HepG2 (cell line): ENCODE data around the gene PPP1R8. TPM values are rescaled to one million over a fixed set of nuclear protein-coding genes. Genes with fewer than 3 reads are reported as not detected.

Source experiments
- AKAP8 ChIP-seq: sonication (generic); formaldehyde crosslinking; IDR thresholded peaks from 2 replicates; pipeline ENCODE4 v1.5.1; 2020; ENCODE audit warnings: mild to moderate bottlenecking, missing genetic modification reagents
- ATAD3A ChIP-seq: sonication (generic); formaldehyde crosslinking; IDR thresholded peaks from 2 replicates; pipeline ENCODE4 v1.4.0; 2020; ENCODE audit warnings: missing genetic modification reagents
- FOXK2 ChIP-seq: fragments of 450-650 bp; IDR thresholded peaks from 2 replicates; pipeline ENCODE4 v1.6.1; 2016
- KDM5A ChIP-seq: fragments of 200-600 bp; sonication (generic); IDR thresholded peaks from 2 replicates; pipeline ENCODE4 v1.7.0; 2018; ENCODE audit warnings: antibody characterized with exemption, mild to moderate bottlenecking, low read length, borderline replicate concordance
- REXO4 ChIP-seq: sonication (generic); formaldehyde crosslinking; IDR thresholded peaks from 2 replicates; pipeline ENCODE4 v1.8.0; 2022; ENCODE audit warnings: missing genetic modification reagents, mild to moderate bottlenecking, borderline replicate concordance
- SIX4 ChIP-seq: sonication (generic); formaldehyde crosslinking; IDR thresholded peaks from 2 replicates; pipeline ENCODE4 v1.4.0; 2020; ENCODE audit warnings: missing genetic modification reagents
- TEAD2 ChIP-seq: sonication (generic); formaldehyde crosslinking; IDR thresholded peaks from 2 replicates; pipeline ENCODE4 v1.9.0; 2021; ENCODE audit warnings: missing genetic modification reagents
- XRCC5 ChIP-seq: fragments of 200-400 bp; formaldehyde crosslinking; optimal IDR thresholded peaks from 2 replicates; pipeline ENCODE3; 2017; ENCODE audit warnings: mild to moderate bottlenecking, low read length
- YY1 ChIP-seq: IDR thresholded peaks from 2 replicates; pipeline ENCODE4 v1.6.1; 2011; ENCODE audit warnings: low read length, low read depth, moderate library complexity, mild to moderate bottlenecking; ENCODE audit not compliant: insufficient read depth, insufficient replicate concordance
- ZBTB3 ChIP-seq: sonication (generic); formaldehyde crosslinking; IDR thresholded peaks from 2 replicates; pipeline ENCODE4 v1.4.0; 2020; ENCODE audit warnings: low read depth, mild to moderate bottlenecking, moderate library complexity, missing genetic modification reagents, borderline replicate concordance
- ZC3H13 ChIP-seq: sonication (generic); formaldehyde crosslinking; IDR thresholded peaks from 2 replicates; pipeline ENCODE4 v1.8.1; 2023; ENCODE audit warnings: mild to moderate bottlenecking, missing genetic modification reagents, moderate library complexity
- ZNF234 ChIP-seq: sonication (generic); formaldehyde crosslinking; conservative IDR thresholded peaks from 2 replicates; pipeline ENCODE4 v1.5.1; 2020; ENCODE audit warnings: mild to moderate bottlenecking, missing genetic modification reagents
- ZNF24 ChIP-seq: fragments of 450-650 bp; IDR thresholded peaks from 2 replicates; pipeline ENCODE4 v1.6.1; 2017; ENCODE audit warnings: antibody characterized with exemption, mild to moderate bottlenecking
- ZNF496 ChIP-seq: sonication (generic); formaldehyde crosslinking; IDR thresholded peaks from 2 replicates; pipeline ENCODE4 v1.8.1; 2023; ENCODE audit warnings: mild to moderate bottlenecking, moderate library complexity, missing genetic modification reagents; ENCODE audit not compliant: insufficient replicate concordance
- ZNF7 ChIP-seq: IDR thresholded peaks from 2 replicates; pipeline ENCODE4 v1.6.1; 2016; ENCODE audit warnings: missing biosample characterization, missing genetic modification reagents
- ZNF724P ChIP-seq: sonication (generic); formaldehyde crosslinking; IDR thresholded peaks from 2 replicates; pipeline ENCODE4 v1.8.0; 2022; ENCODE audit warnings: missing genetic modification reagents, borderline replicate concordance
- polyA plus RNA-seq, 8 experiments: library from polyadenylated mRNA; depleted of rRNA in 3 of 8; stranded (reverse) in 7 of 8; unstranded in 1 of 8; fragments of >200 nt; fragmentation: Illumina TruSeq in 4 of 8; extraction: Trizol in 4 of 8; gene quantifications; 2 replicates each; pipeline versions ENCODE4 v1.2.1 to v1.2.3, GENCODE V29; 2011 to 2016; ENCODE audit warnings: low read depth in 4 of 8, missing spikeins in 1 of 8, mixed read lengths in 1 of 8; ENCODE audit not compliant: insufficient read depth in 1 of 8
- total RNA-seq, 5 experiments: library from RNA; depleted of rRNA; stranded (reverse); fragments of >200 nt; fragmentation: Illumina TruSeq; extraction: Trizol; gene quantifications; 2 replicates each; pipeline ENCODE4 v1.2.3, GENCODE V29; 2016; ENCODE audit warnings: low read depth in 1 of 5
- TF ChIP-seq, protein P1 (sequence below): sonication (generic); formaldehyde crosslinking; IDR thresholded peaks from 2 replicates; pipeline ENCODE4 v1.5.0; 2020; ENCODE audit warnings: mild to moderate bottlenecking, missing genetic modification reagents
- TF ChIP-seq, protein P2 (sequence below): IDR thresholded peaks from 2 replicates; pipeline ENCODE4 v1.6.1; 2016
- TF ChIP-seq, protein P3 (sequence below): sonication (generic); formaldehyde crosslinking; IDR thresholded peaks from 2 replicates; pipeline ENCODE4 v1.8.0; 2022; ENCODE audit warnings: mild to moderate bottlenecking, missing genetic modification reagents
- TF ChIP-seq, protein P4 (sequence below): sonication (generic); formaldehyde crosslinking; IDR thresholded peaks from 2 replicates; pipeline ENCODE4 v1.4.0; 2020; ENCODE audit warnings: low read depth, missing genetic modification reagents

PPP1R8 gene
- total and polyA plus RNA-seq, 2 of the 13 experiments (the other 11 are each of a cell fraction or from before 2014, with no cell fraction given) = 38.3 to 62.2 TPM

DNA sequence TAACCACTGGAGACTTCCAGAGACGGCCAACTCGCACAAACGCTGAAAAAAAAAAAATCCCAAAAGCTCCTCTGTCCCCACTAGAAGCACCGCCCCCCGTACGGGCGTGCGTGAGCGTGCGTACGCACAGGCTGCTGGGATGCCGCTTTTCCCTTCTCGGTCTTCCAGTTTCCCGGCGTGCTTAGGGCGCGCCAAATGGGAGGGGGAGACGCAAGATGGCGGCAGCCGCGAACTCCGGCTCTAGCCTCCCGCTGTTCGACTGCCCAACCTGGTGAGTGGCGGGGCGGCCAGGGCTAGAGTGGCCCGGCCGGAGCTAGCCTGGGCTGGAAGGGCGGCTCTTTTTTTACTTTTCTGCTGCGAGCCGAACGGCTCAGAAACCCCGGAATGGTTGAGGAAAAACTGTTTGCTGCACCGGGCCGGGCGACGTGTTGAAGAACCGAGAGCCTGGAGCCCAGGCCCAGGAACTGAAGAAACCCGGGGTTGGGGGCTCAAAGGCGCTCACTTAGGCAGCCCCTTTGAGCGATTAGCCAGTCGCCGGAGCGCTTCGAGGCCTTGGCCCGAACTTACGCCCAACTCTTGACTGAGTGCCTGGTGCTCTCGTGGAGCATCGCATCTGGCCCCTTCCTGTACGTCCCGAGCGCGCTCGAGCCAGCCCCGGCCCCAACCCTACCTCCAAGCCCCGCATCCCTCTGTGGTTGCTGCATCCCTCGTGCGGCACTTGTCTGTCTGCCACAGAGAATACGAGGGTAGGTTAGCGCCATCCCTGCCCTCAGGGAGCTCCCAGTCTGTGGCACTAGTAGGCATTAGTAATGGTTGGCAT, at the start of gene PPP1R8 (continued):
- TF ChIP-seq, protein P1, sequence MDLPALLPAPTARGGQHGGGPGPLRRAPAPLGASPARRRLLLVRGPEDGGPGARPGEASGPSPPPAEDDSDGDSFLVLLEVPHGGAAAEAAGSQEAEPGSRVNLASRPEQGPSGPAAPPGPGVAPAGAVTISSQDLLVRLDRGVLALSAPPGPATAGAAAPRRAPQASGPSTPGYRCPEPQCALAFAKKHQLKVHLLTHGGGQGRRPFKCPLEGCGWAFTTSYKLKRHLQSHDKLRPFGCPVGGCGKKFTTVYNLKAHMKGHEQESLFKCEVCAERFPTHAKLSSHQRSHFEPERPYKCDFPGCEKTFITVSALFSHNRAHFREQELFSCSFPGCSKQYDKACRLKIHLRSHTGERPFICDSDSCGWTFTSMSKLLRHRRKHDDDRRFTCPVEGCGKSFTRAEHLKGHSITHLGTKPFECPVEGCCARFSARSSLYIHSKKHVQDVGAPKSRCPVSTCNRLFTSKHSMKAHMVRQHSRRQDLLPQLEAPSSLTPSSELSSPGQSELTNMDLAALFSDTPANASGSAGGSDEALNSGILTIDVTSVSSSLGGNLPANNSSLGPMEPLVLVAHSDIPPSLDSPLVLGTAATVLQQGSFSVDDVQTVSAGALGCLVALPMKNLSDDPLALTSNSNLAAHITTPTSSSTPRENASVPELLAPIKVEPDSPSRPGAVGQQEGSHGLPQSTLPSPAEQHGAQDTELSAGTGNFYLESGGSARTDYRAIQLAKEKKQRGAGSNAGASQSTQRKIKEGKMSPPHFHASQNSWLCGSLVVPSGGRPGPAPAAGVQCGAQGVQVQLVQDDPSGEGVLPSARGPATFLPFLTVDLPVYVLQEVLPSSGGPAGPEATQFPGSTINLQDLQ (CRISPR knock-in tag) = peak; percentile 72; the same call in 1 of the 2 replicates
- TF ChIP-seq KDM5A (peak; percentile 82), ATAD3A (CRISPR knock-in tag) (no peak), TEAD2 (no peak), XRCC5 (peak; percentile 14), ZNF24 (no peak), ZNF724P (CRISPR knock-in tag) (0 out of 2 replicates have a peak, but pooled peaks have one; percentile 27), SIX4 (CRISPR knock-in tag) (no peak), ZNF234 (no peak), AKAP8 (CRISPR knock-in tag) (no peak), ZC3H13 (CRISPR knock-in tag) (peak; percentile 81; the same call in 1 of the 2 replicates), ZNF496 (no peak), REXO4 (CRISPR knock-in tag) (no peak), FOXK2 (no peak), YY1 (peak; percentile 98), ZBTB3 (CRISPR knock-in tag) (no peak), ZNF7 (CRISPR knock-in tag) (no peak)
- TF ChIP-seq, protein P2, sequence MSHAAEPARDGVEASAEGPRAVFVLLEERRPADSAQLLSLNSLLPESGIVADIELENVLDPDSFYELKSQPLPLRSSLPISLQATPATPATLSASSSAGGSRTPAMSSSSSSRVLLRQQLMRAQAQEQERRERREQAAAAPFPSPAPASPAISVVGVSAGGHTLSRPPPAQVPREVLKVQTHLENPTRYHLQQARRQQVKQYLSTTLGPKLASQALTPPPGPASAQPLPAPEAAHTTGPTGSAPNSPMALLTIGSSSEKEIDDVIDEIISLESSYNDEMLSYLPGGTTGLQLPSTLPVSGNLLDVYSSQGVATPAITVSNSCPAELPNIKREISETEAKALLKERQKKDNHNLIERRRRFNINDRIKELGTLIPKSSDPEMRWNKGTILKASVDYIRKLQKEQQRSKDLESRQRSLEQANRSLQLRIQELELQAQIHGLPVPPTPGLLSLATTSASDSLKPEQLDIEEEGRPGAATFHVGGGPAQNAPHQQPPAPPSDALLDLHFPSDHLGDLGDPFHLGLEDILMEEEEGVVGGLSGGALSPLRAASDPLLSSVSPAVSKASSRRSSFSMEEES (CRISPR knock-in tag) = 0 out of 2 replicates have a peak, but pooled peaks have one; percentile 38
- TF ChIP-seq, protein P3, sequence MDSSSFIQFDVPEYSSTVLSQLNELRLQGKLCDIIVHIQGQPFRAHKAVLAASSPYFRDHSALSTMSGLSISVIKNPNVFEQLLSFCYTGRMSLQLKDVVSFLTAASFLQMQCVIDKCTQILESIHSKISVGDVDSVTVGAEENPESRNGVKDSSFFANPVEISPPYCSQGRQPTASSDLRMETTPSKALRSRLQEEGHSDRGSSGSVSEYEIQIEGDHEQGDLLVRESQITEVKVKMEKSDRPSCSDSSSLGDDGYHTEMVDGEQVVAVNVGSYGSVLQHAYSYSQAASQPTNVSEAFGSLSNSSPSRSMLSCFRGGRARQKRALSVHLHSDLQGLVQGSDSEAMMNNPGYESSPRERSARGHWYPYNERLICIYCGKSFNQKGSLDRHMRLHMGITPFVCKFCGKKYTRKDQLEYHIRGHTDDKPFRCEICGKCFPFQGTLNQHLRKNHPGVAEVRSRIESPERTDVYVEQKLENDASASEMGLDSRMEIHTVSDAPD (CRISPR knock-in tag) = no peak
- TF ChIP-seq, protein P4, sequence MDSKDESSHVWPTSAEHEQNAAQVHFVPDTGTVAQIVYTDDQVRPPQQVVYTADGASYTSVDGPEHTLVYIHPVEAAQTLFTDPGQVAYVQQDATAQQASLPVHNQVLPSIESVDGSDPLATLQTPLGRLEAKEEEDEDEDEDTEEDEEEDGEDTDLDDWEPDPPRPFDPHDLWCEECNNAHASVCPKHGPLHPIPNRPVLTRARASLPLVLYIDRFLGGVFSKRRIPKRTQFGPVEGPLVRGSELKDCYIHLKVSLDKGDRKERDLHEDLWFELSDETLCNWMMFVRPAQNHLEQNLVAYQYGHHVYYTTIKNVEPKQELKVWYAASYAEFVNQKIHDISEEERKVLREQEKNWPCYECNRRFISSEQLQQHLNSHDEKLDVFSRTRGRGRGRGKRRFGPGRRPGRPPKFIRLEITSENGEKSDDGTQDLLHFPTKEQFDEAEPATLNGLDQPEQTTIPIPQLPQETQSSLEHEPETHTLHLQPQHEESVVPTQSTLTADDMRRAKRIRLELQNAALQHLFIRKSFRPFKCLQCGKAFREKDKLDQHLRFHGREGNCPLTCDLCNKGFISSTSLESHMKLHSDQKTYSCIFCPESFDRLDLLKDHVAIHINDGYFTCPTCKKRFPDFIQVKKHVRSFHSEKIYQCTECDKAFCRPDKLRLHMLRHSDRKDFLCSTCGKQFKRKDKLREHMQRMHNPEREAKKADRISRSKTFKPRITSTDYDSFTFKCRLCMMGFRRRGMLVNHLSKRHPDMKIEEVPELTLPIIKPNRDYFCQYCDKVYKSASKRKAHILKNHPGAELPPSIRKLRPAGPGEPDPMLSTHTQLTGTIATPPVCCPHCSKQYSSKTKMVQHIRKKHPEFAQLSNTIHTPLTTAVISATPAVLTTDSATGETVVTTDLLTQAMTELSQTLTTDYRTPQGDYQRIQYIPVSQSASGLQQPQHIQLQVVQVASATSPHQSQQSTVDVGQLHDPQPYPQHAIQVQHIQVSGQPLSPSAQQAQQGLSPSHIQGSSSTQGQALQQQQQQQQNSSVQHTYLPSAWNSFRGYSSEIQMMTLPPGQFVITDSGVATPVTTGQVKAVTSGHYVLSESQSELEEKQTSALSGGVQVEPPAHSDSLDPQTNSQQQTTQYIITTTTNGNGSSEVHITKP (CRISPR knock-in tag) = peak; percentile 67; the same call in 1 of the 2 replicates
